ENCODE data around the gene TOP3A.

DNA sequence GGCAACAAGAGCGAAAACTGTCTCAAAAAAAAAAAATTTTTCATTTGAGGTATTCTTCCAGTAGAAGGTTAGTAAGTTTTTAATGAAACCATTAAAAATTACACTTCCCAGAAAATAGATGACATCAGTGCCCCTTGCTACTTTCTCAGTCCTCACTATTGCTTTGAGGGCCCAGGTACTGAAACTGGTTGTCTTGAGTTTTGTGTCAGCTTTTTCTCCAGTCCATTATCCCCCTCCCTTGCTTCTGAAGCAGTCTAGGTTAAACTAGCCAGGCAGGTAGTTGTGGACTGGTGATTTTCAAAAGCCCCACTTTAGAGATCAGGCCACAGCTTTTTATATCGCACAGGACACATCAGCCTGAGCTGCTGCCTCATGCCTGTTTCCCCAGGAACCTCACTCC, 11.2 kb upstream of the TOP3A start:
- no peak for TF ChIP-seq CTCF (IDR thresholded peaks at IDR 0.05; ENCODE audit: low read depth, low read length)
- no peak for TF ChIP-seq MYC (IDR thresholded peaks at IDR 0.05; ENCODE audit: low read depth, low read length)
- no peak for TF ChIP-seq POLR2A (IDR thresholded peaks at IDR 0.05; ENCODE audit: extremely low read depth, insufficient read length)
- TF ChIP-seq MAX (IDR thresholded peaks at IDR 0.05; ENCODE audit: low read depth, low read length): no peak

Measured in NB4 (cell line).